ENCODE data around the gene SLC38A3.

DNA sequence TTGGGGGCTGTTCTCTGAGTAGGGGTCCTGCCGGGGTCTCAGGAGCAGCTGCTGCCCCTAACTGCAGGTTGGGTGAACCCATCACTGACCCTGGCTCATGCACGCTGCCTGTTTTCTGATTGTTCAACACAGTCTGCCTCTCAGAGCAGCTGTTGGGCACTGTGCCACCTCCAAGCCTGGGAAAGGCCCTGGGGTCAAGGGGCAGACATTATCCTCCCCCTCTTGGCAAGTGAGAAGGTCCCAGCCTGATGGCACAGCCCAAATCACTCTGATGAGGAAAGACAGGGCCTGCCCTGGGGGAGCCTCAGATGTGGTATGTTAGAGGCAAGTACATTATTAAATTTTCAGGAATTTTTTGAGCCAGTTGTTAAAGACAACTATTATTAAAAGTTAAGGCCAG is 27.7 kb upstream of the SLC38A3 start:
- no peak for TF ChIP-seq EZH2phosphoT487 (IDR thresholded peaks at IDR 0.05; ENCODE audit: low read depth)
- TF ChIP-seq, protein P1, sequence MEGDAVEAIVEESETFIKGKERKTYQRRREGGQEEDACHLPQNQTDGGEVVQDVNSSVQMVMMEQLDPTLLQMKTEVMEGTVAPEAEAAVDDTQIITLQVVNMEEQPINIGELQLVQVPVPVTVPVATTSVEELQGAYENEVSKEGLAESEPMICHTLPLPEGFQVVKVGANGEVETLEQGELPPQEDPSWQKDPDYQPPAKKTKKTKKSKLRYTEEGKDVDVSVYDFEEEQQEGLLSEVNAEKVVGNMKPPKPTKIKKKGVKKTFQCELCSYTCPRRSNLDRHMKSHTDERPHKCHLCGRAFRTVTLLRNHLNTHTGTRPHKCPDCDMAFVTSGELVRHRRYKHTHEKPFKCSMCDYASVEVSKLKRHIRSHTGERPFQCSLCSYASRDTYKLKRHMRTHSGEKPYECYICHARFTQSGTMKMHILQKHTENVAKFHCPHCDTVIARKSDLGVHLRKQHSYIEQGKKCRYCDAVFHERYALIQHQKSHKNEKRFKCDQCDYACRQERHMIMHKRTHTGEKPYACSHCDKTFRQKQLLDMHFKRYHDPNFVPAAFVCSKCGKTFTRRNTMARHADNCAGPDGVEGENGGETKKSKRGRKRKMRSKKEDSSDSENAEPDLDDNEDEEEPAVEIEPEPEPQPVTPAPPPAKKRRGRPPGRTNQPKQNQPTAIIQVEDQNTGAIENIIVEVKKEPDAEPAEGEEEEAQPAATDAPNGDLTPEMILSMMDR (IDR thresholded peaks at IDR 0.05; ENCODE audit: low read depth, low read length), result no peak

All from OCI-LY3 (cell line).